Dermis blood vessel endothelial cell (primary cell): ENCODE data around the gene KLF9. TPM values are rescaled to one million over a fixed set of nuclear protein-coding genes. Genes with fewer than 3 reads are reported as not detected.
"Not testable (repeated sequence)": the region's sequence is repeated elsewhere in the genome, so short reads cannot be mapped to it uniquely, and the experiment has no call there.

ENCODE experiments used
- DNase-seq: peaks from one replicate; pipeline ENCODE4 v3.0.0; 2010
- total RNA-seq: library from RNA; depleted of rRNA; stranded (reverse); fragments of >200 nt; gene quantifications from 2 replicates; pipeline ENCODE4 v1.2.3, GENCODE V29; 2014

KLF9 gene
- total RNA-seq, 1 donor from 2014 or later, result 38.8 TPM

GRCh38 chr9:70403166-70403565 is 11.3 kb downstream of the KLF9 start:
- DNase-seq, result peak; percentile 47

- DNase-seq, result no peak
Observed at GRCh38 chr9:70402213-70402612, 12.2 kb downstream of the KLF9 start.

GRCh38 chr9:70401241-70401640 is 13.2 kb downstream of the KLF9 start:
- DNase-seq, result not testable (repeated sequence)

- no peak for DNase-seq
Observed at GRCh38 chr9:70400107-70400892, 14.2 kb downstream of the KLF9 start.

- DNase-seq, result no peak
Observed at GRCh38 chr9:70399141-70399540, 15.3 kb downstream of the KLF9 start.

GRCh38 chr9:70398145-70398556 is 16.3 kb downstream of the KLF9 start:
- no peak for DNase-seq

GRCh38 chr9:70395652-70396051 is 18.8 kb downstream of the KLF9 start:
- no peak for DNase-seq

- DNase-seq, result no peak
Observed at GRCh38 chr9:70392850-70393249, 21.6 kb downstream of the KLF9 start.

GRCh38 chr9:70392189-70392588 is 22.3 kb downstream of the KLF9 start:
- peak; percentile 36 for DNase-seq

GRCh38 chr9:70390933-70391341 is 23.5 kb downstream of the KLF9 start:
- DNase-seq, result peak; percentile 59

- peak; percentile 62 for DNase-seq
Observed at GRCh38 chr9:70389621-70390266, 24.7 kb downstream of the KLF9 start.

- DNase-seq, result no peak
Observed at GRCh38 chr9:70389188-70389587, 25.3 kb downstream of the KLF9 start.

GRCh38 chr9:70387663-70388062 is 26.8 kb downstream of the KLF9 start:
- DNase-seq, result no peak

GRCh38 chr9:70385426-70385825 is 29.0 kb downstream of the KLF9 start:
- no peak for DNase-seq

GRCh38 chr9:70382709-70383605 is 31.5 kb downstream of the KLF9 start:
- no peak for DNase-seq

- no peak for DNase-seq
Observed at GRCh38 chr9:70382046-70382708, 32.3 kb downstream of the KLF9 start.

- DNase-seq, result no peak
Observed at GRCh38 chr9:70374962-70375618, 39.4 kb downstream of the KLF9 start.

- no peak for DNase-seq
Observed at GRCh38 chr9:70367305-70367930, 47.0 kb downstream of the KLF9 start.

- DNase-seq, result no peak
Observed at GRCh38 chr9:70363760-70364159, 50.7 kb downstream of the KLF9 start.

- no peak for DNase-seq
Observed at GRCh38 chr9:70362952-70363351, 51.5 kb downstream of the KLF9 start.

- DNase-seq, result no peak
Observed at GRCh38 chr9:70355801-70356200, 58.7 kb downstream of the KLF9 start.

GRCh38 chr9:70352802-70353201 is 61.7 kb downstream of the KLF9 start:
- DNase-seq, result peak; percentile 41
